Prostate gland (tissue), 2 donors: ENCODE results near the gene CGNL1.

Source experiments
- POLR2A ChIP-seq: fragments of 450-650 bp; IDR thresholded peaks from one replicate; pipeline ENCODE4 v1.6.1; 2016; ENCODE audit warnings: antibody characterized with exemption, mild to moderate bottlenecking
- TF ChIP-seq, protein P1 (sequence below), 4 experiments: fragments of 200-600 bp in 2 of 4; fragments of 450-650 bp in 2 of 4; sonication (generic) in 2 of 4; IDR thresholded peaks; 1 replicate in 3 of 4; 2 replicates in 1 of 4; pipeline ENCODE4 v1.5.1; 2016 to 2019; ENCODE audit warnings: antibody characterized with exemption in 4 of 4, mild to moderate bottlenecking in 2 of 4, moderate library complexity in 2 of 4

DNA sequence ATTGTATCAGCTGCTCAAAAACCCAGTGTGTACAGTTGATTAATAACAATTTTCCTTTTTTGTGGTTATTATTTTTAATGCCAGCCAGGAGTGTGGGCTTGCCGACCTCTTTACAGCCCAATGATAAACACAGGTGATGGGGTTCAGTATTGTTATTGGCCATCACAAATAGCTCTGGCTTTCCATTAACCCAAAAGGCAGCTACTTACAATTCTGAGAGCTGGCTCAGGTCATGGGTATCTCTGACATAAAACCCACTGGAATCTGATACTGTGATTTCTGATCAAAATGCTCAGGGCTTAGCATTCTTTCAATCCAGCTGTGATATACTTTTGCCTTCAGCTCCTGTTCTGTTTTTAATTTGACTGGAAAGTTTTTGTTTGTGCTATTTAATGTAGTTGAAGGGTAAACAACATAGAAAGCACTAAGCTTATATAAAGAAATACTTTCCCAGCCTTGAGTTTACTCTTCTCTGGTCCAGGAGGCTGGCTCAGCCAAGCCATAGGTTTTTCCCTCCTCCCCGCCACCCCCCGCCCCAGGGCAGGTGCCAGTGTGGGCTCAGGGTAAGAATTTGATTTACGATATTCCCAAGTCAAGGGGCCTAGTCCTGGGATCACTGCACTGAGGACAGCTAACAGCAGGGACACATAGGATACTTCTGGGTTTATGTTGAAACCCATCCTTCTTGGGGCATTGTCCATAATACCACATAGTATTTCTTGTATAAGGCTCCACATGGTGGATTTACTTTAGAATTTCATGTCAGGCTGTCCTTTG is 161.4 kb downstream of the CGNL1 start:
- TF ChIP-seq, protein P1, sequence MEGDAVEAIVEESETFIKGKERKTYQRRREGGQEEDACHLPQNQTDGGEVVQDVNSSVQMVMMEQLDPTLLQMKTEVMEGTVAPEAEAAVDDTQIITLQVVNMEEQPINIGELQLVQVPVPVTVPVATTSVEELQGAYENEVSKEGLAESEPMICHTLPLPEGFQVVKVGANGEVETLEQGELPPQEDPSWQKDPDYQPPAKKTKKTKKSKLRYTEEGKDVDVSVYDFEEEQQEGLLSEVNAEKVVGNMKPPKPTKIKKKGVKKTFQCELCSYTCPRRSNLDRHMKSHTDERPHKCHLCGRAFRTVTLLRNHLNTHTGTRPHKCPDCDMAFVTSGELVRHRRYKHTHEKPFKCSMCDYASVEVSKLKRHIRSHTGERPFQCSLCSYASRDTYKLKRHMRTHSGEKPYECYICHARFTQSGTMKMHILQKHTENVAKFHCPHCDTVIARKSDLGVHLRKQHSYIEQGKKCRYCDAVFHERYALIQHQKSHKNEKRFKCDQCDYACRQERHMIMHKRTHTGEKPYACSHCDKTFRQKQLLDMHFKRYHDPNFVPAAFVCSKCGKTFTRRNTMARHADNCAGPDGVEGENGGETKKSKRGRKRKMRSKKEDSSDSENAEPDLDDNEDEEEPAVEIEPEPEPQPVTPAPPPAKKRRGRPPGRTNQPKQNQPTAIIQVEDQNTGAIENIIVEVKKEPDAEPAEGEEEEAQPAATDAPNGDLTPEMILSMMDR (IDR thresholded peaks at IDR 0.05) = no peak
- TF ChIP-seq POLR2A = no peak
